Lower leg skin (tissue), 3 donors: Measurements from ENCODE around the gene ARL5C.

ENCODE experiments used
- POLR2A ChIP-seq, 2 donors: fragments of 450-650 bp; IDR thresholded peaks; one replicate each; pipeline ENCODE4 v1.6.1; 2016 to 2017; ENCODE audit warnings: antibody characterized with exemption in 2 of 2, mild to moderate bottlenecking in 1 of 2, moderate library complexity in 1 of 2
- TF ChIP-seq, protein P1 (sequence below), 3 donors: fragments of 450-650 bp; IDR thresholded peaks; one replicate each; pipeline ENCODE4 v1.5.1; 2016; ENCODE audit warnings: antibody characterized with exemption in 3 of 3, mild to moderate bottlenecking in 3 of 3, moderate library complexity in 2 of 3

- TF ChIP-seq, protein P1, sequence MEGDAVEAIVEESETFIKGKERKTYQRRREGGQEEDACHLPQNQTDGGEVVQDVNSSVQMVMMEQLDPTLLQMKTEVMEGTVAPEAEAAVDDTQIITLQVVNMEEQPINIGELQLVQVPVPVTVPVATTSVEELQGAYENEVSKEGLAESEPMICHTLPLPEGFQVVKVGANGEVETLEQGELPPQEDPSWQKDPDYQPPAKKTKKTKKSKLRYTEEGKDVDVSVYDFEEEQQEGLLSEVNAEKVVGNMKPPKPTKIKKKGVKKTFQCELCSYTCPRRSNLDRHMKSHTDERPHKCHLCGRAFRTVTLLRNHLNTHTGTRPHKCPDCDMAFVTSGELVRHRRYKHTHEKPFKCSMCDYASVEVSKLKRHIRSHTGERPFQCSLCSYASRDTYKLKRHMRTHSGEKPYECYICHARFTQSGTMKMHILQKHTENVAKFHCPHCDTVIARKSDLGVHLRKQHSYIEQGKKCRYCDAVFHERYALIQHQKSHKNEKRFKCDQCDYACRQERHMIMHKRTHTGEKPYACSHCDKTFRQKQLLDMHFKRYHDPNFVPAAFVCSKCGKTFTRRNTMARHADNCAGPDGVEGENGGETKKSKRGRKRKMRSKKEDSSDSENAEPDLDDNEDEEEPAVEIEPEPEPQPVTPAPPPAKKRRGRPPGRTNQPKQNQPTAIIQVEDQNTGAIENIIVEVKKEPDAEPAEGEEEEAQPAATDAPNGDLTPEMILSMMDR (IDR thresholded peaks at IDR 0.05), result no peak
- no peak for TF ChIP-seq POLR2A (IDR thresholded peaks at IDR 0.05)
Measured at GRCh38 chr17:39144416-39144840, 21.5 kb downstream of the ARL5C start.
